CD4-positive, alpha-beta T cell (primary cell): Measurements from ENCODE around the gene ACER3. TPM values are rescaled to one million over a fixed set of nuclear protein-coding genes. Genes with fewer than 3 reads are reported as not detected.

Experiments used
- ATAC-seq: fragments of 200-7000 bp; cut with Tn5 transposase; one replicate; pipeline ENCODE4 v1.10.0; 2022; ENCODE audit warnings: mild to moderate bottlenecking; ENCODE audit not compliant: poor library complexity
- CTCF ChIA-PET: fragments of 350-600 bp; sonication (Branson Sonifier 250); formaldehyde crosslinking; loops from one replicate; lab custom pipeline; 2021; ENCODE audit warnings: antibody characterized with exemption, inconsistent platforms; lab: Charles Lee
- POLR2A ChIA-PET: fragments of 350-600 bp; sonication (Branson Sonifier 250); formaldehyde crosslinking; loops from one replicate; lab custom pipeline; 2021; ENCODE audit warnings: antibody characterized with exemption, inconsistent platforms; lab: Charles Lee
- DNase-seq, 14 experiments: peaks; one replicate each; pipeline ENCODE4 v3.0.0-alpha.2; 2013 to 2020; ENCODE audit warnings: mixed read lengths in 2 of 14
- H3K27ac ChIP-seq, 2 donors: one replicate each; pipeline versions ENCODE4 v1.5.1 to v1.7.0; 2013; ENCODE audit warnings: low read length in 2 of 2, low read depth in 1 of 2, mild to moderate bottlenecking in 1 of 2
- H3K27me3 ChIP-seq, 2 experiments: 1 replicate in 1 of 2; 2 replicates in 1 of 2; pipeline versions ENCODE4 v1.6.1 to v1.7.0; 2013; ENCODE audit warnings: low read length in 2 of 2, control low read depth in 1 of 2, mild to moderate bottlenecking in 1 of 2, moderate library complexity in 1 of 2; ENCODE audit not compliant: insufficient read depth in 2 of 2, control insufficient read depth in 1 of 2
- H3K36me3 ChIP-seq: one replicate; pipeline ENCODE4 v1.6.1; 2013; ENCODE audit warnings: low read length, control low read depth; ENCODE audit not compliant: insufficient read depth
- H3K4me1 ChIP-seq: one replicate; pipeline ENCODE4 v1.6.1; 2013; ENCODE audit warnings: low read length, control low read depth; ENCODE audit not compliant: insufficient read depth
- H3K4me3 ChIP-seq: one replicate; pipeline ENCODE4 v1.5.1; 2013; ENCODE audit warnings: mild to moderate bottlenecking, low read length, moderate library complexity
- H3K9me3 ChIP-seq, 2 experiments: 1 replicate in 1 of 2; 2 replicates in 1 of 2; pipeline versions ENCODE4 v1.6.1 to v1.7.0; 2013; ENCODE audit warnings: low read length in 2 of 2, mild to moderate bottlenecking in 2 of 2, control low read depth in 1 of 2, moderate library complexity in 1 of 2; ENCODE audit not compliant: control insufficient read depth in 1 of 2, insufficient read depth in 1 of 2
- H3K27ac Mint-ChIP-seq: one replicate; pipeline ENCODE4 v1.8.0; 2020; ENCODE audit warnings: mixed read lengths
- H3K27me3 Mint-ChIP-seq: one replicate; pipeline ENCODE4 v1.8.0; 2021; ENCODE audit warnings: mixed read lengths
- H3K36me3 Mint-ChIP-seq: one replicate; pipeline ENCODE4 v1.8.0; 2021; ENCODE audit warnings: low read depth, mixed read lengths
- H3K4me1 Mint-ChIP-seq: one replicate; pipeline ENCODE4 v1.8.0; 2021; ENCODE audit warnings: low read depth, mixed read lengths
- H3K4me3 Mint-ChIP-seq: one replicate; pipeline ENCODE4 v1.8.0; 2020; ENCODE audit warnings: mild to moderate bottlenecking, mixed read lengths
- H3K9me3 Mint-ChIP-seq: one replicate; pipeline ENCODE4 v1.8.0; 2020; ENCODE audit warnings: mixed read lengths
- CTCF ChIP-seq: fragments of 200-600 bp; IDR thresholded peaks from one replicate; pipeline ENCODE4 v1.8.0; 2022; ENCODE audit warnings: antibody characterized with exemption, mild to moderate bottlenecking
- intact Hi-C, 2 experiments: fragments of 100-400 bp; cut with DNase I in 1 of 2; cut with micrococcal nuclease in 1 of 2; formaldehyde crosslinking; loops; one replicate each; pipeline versions ENCODE4 v1.15.1 to v1.9.0; 2023 to 2025; cut with DNase I, micrococcal nuclease
- total RNA-seq, 174 experiments: library from RNA in 2 of 174; stranded (reverse) in 2 of 174; gene quantifications; one replicate each; pipeline ENCODE4 v1.2.3 and lab custom pipeline; 2021 to 2026

The ACER3 gene
- total RNA-seq, 2 experiments from 2014 or later = 6.4 to 7.0 TPM

GRCh38 chr11:77072851-77073327 lies 212.2 kb downstream of the ACER3 start:
- Mint-ChIP-seq H3K4me1 (peaks cover 20% of the 10 kb centered on the region), H3K27ac (no peak overlapping the region), H3K27me3 (no peaks in the 10 kb centered on the region), H3K36me3 (no peaks in the 10 kb centered on the region), H3K4me3 (no peak overlapping the region), H3K9me3 (no peaks in the 10 kb centered on the region)
- Histone ChIP-seq H3K4me3 (no peak overlapping the region), H3K9me3 (no peaks in the 10 kb centered on the region), H3K27ac (no peak overlapping the region), H3K36me3 (no peaks in the 10 kb centered on the region), H3K27me3 (no peaks in the 10 kb centered on the region), H3K4me1 (peaks cover 22% of the 10 kb centered on the region)
- TF ChIP-seq CTCF = no peak
- intact Hi-C loops = no loop called here
- POLR2A ChIA-PET = interaction anchor here (1.0 kb wide), 1 partner anchor 9 kb away, joined by 4 read pairs; no protein-coding TSS in a partner anchor
- ATAC-seq (no peak), DNase-seq (peak in 1 of 14 experiments; percentile 29)
- CTCF ChIA-PET = no interaction called here

GRCh38 chr11:77073328-77074001 lies 212.7 kb downstream of the ACER3 start:
- no peak for TF ChIP-seq CTCF
- intact Hi-C loops = no loop called here
- no peak for ATAC-seq
- no peak overlapping the region for H3K27ac ChIP-seq
- Mint-ChIP-seq H3K4me3 (no peak overlapping the region), H3K27ac (no peak overlapping the region), H3K9me3 (no peaks in the 10 kb centered on the region), H3K4me1 (peaks cover 20% of the 10 kb centered on the region), H3K36me3 (no peaks in the 10 kb centered on the region), H3K27me3 (no peaks in the 10 kb centered on the region)
- DNase-seq = peak in 1 of 14 experiments; percentile 30
- H3K27me3 ChIP-seq = no peaks in the 10 kb centered on the region
- ChIA-PET POLR2A (interaction anchor here (1.0 kb wide), 1 partner anchor 9 kb away, joined by 4 read pairs; no protein-coding TSS in a partner anchor), CTCF (no interaction called here)
- H3K4me3 ChIP-seq = no peak overlapping the region
- H3K36me3 ChIP-seq = no peaks in the 10 kb centered on the region
- H3K4me1 ChIP-seq = peaks cover 20% of the 10 kb centered on the region
- no peaks in the 10 kb centered on the region for H3K9me3 ChIP-seq

GRCh38 chr11:77074205-77074604 lies 213.5 kb downstream of the ACER3 start:
- H3K27ac ChIP-seq = no peak overlapping the region
- Mint-ChIP-seq H3K4me1 (peaks cover 16% of the 10 kb centered on the region), H3K27me3 (no peaks in the 10 kb centered on the region), H3K27ac (no peak overlapping the region), H3K4me3 (no peak overlapping the region), H3K9me3 (no peaks in the 10 kb centered on the region), H3K36me3 (no peaks in the 10 kb centered on the region)
- no peak overlapping the region for H3K4me3 ChIP-seq
- no peaks in the 10 kb centered on the region for H3K36me3 ChIP-seq
- peak in 1 of 14 experiments; percentile 5 for DNase-seq
- intact Hi-C loops = no loop called here
- H3K4me1 ChIP-seq = peaks cover 20% of the 10 kb centered on the region
- POLR2A ChIA-PET = no interaction called here
- TF ChIP-seq CTCF = no peak
- no peak for ATAC-seq
- no peaks in the 10 kb centered on the region for H3K27me3 ChIP-seq
- CTCF ChIA-PET = no interaction called here
- no peaks in the 10 kb centered on the region for H3K9me3 ChIP-seq
